Duodenal mucosa (tissue), 2 donors: ENCODE measurements around the gene LRRN2.

ENCODE experiments used
- H3K27ac ChIP-seq: one replicate; pipeline ENCODE4 v1.7.0; 2013; ENCODE audit warnings: low read depth, low read length
- H3K27me3 ChIP-seq, 2 donors: one replicate each; pipeline ENCODE4 v1.7.0; 2013; ENCODE audit warnings: low read length in 2 of 2, control low read depth in 1 of 2; ENCODE audit not compliant: insufficient read depth in 2 of 2, control insufficient read depth in 1 of 2
- H3K36me3 ChIP-seq, 2 donors: one replicate each; pipeline ENCODE4 v1.7.0; 2013; ENCODE audit warnings: low read length in 2 of 2, control low read depth in 1 of 2; ENCODE audit not compliant: insufficient read depth in 2 of 2, control insufficient read depth in 1 of 2
- H3K4me1 ChIP-seq, 2 donors: one replicate each; pipeline ENCODE4 v1.7.0; 2013; ENCODE audit warnings: low read length in 2 of 2, control low read depth in 1 of 2; ENCODE audit not compliant: insufficient read depth in 2 of 2, control insufficient read depth in 1 of 2
- H3K4me3 ChIP-seq, 2 donors: one replicate each; pipeline ENCODE4 v1.7.0; 2013; ENCODE audit warnings: low read length in 2 of 2, low read depth in 1 of 2
- H3K9ac ChIP-seq, 2 donors: one replicate each; pipeline ENCODE4 v1.7.0; 2013; ENCODE audit warnings: low read length in 2 of 2, low read depth in 1 of 2
- H3K9me3 ChIP-seq, 2 donors: one replicate each; pipeline ENCODE4 v1.7.0; 2013; ENCODE audit warnings: low read length in 2 of 2, control low read depth in 1 of 2; ENCODE audit not compliant: control insufficient read depth in 1 of 2

LRRN2 gene

GRCh38 chr1:204591473-204592090 lies 94.0 kb downstream of the LRRN2 start:
- H3K27me3 ChIP-seq, result no peaks in the 10 kb centered on the region

GRCh38 chr1:204589409-204590038 lies 96.0 kb downstream of the LRRN2 start:
- H3K36me3 ChIP-seq, result no peaks in the 10 kb centered on the region
- H3K4me1 ChIP-seq, result no peaks in the 10 kb centered on the region
- H3K4me3 ChIP-seq, result no peak overlapping the region
- H3K9me3 ChIP-seq, result no peaks in the 10 kb centered on the region
- H3K27ac ChIP-seq, result no peak overlapping the region
- no peaks in the 10 kb centered on the region for H3K27me3 ChIP-seq
- no peak overlapping the region for H3K9ac ChIP-seq

More at GRCh38 chr1:204591473-204592090, 94.0 kb downstream of the LRRN2 start:
- Histone ChIP-seq H3K27ac (no peak overlapping the region), H3K4me1 (no peaks in the 10 kb centered on the region), H3K9me3 (no peaks in the 10 kb centered on the region), H3K36me3 (no peaks in the 10 kb centered on the region), H3K9ac (no peak overlapping the region), H3K4me3 (no peak overlapping the region)

GRCh38 chr1:204588826-204589225 lies 96.7 kb downstream of the LRRN2 start:
- no peak overlapping the region for H3K27ac ChIP-seq
- H3K27me3 ChIP-seq, result no peaks in the 10 kb centered on the region
- no peak overlapping the region for H3K4me3 ChIP-seq
- H3K36me3 ChIP-seq, result no peaks in the 10 kb centered on the region
- H3K9me3 ChIP-seq, result no peaks in the 10 kb centered on the region
- H3K4me1 ChIP-seq, result no peaks in the 10 kb centered on the region
- no peak overlapping the region for H3K9ac ChIP-seq

GRCh38 chr1:204587621-204588020 lies 97.9 kb downstream of the LRRN2 start:
- no peak overlapping the region for H3K9ac ChIP-seq
- H3K4me1 ChIP-seq, result no peaks in the 10 kb centered on the region
- H3K27ac ChIP-seq, result no peak overlapping the region
- no peaks in the 10 kb centered on the region for H3K27me3 ChIP-seq
- H3K9me3 ChIP-seq, result no peaks in the 10 kb centered on the region
- no peaks in the 10 kb centered on the region for H3K36me3 ChIP-seq
- no peak overlapping the region for H3K4me3 ChIP-seq

GRCh38 chr1:204584699-204585372 lies 100.7 kb downstream of the LRRN2 start:
- no peak overlapping the region for H3K4me3 ChIP-seq
- no peaks in the 10 kb centered on the region for H3K4me1 ChIP-seq
- H3K27me3 ChIP-seq, result no peaks in the 10 kb centered on the region
- H3K36me3 ChIP-seq, result no peaks in the 10 kb centered on the region
- no peak overlapping the region for H3K9ac ChIP-seq
- H3K27ac ChIP-seq, result no peak overlapping the region
- H3K9me3 ChIP-seq, result no peaks in the 10 kb centered on the region

GRCh38 chr1:204583909-204584632 lies 101.5 kb downstream of the LRRN2 start:
- Histone ChIP-seq H3K27ac (no peak overlapping the region), H3K27me3 (no peaks in the 10 kb centered on the region)

GRCh38 chr1:204581759-204582158 lies 103.8 kb downstream of the LRRN2 start:
- Histone ChIP-seq H3K4me1 (peaks cover 7 to 13% of the 10 kb centered on the region in 2 donors), H3K9me3 (no peaks in the 10 kb centered on the region), H3K27me3 (no peaks in the 10 kb centered on the region), H3K27ac (no peak overlapping the region), H3K36me3 (no peaks in the 10 kb centered on the region), H3K9ac (no peak overlapping the region), H3K4me3 (no peak overlapping the region)

More at GRCh38 chr1:204583909-204584632, 101.5 kb downstream of the LRRN2 start:
- H3K4me3 ChIP-seq, result no peak overlapping the region
- H3K4me1 ChIP-seq, result peaks cover 0 to 3% of the 10 kb centered on the region in 2 donors
- H3K9me3 ChIP-seq, result no peaks in the 10 kb centered on the region
- no peaks in the 10 kb centered on the region for H3K36me3 ChIP-seq
- H3K9ac ChIP-seq, result no peak overlapping the region

GRCh38 chr1:204580862-204581261 lies 104.7 kb downstream of the LRRN2 start:
- H3K9me3 ChIP-seq, result no peaks in the 10 kb centered on the region
- H3K9ac ChIP-seq, result no peak overlapping the region
- no peak overlapping the region for H3K4me3 ChIP-seq
- H3K4me1 ChIP-seq, result peaks cover 7 to 13% of the 10 kb centered on the region in 2 donors
- no peak overlapping the region for H3K27ac ChIP-seq
- H3K27me3 ChIP-seq, result no peaks in the 10 kb centered on the region
- H3K36me3 ChIP-seq, result no peaks in the 10 kb centered on the region

- Histone ChIP-seq H3K4me3 (peak overlapping the region; percentile 54 to 68), H3K27ac (no peak overlapping the region), H3K4me1 (peaks cover 7 to 17% of the 10 kb centered on the region in 2 donors), H3K9me3 (no peaks in the 10 kb centered on the region), H3K27me3 (no peaks in the 10 kb centered on the region), H3K9ac (peak overlapping the region; percentile 49 to 58), H3K36me3 (no peaks in the 10 kb centered on the region)
Observed at GRCh38 chr1:204579681-204580080, 105.9 kb downstream of the LRRN2 start.
